NT2/D1 (cell line): ENCODE measurements around the gene KIF16B.

Source experiments
- YY1 ChIP-seq: IDR thresholded peaks from 2 replicates; pipeline ENCODE4 v1.6.1; 2011; ENCODE audit not compliant: insufficient read length, insufficient read depth
- ZNF274 ChIP-seq: IDR thresholded peaks from 2 replicates; pipeline ENCODE4 v1.6.1; 2011; ENCODE audit warnings: mild to moderate bottlenecking, low read depth, low read length

GRCh38 chr20:16515046-16515445 lies 58.2 kb downstream of the KIF16B start:
- TF ChIP-seq ZNF274 (no peak), YY1 (no peak)
